K562 treated with DMSO at 1 percent for 12 hours (cell line): Measurements from ENCODE around the gene DENND4C. TPM values are rescaled to one million over a fixed set of nuclear protein-coding genes. Genes with fewer than 3 reads are reported as not detected.

Experiments
- total RNA-seq: library from RNA; unstranded; fragments of 300-600 nt; gene quantifications from 2 replicates; pipeline ENCODE4 v1.2.3, GENCODE V29; 2022; ENCODE audit not compliant: insufficient read depth

DENND4C gene
- total RNA-seq, result 3.4 and 14.5 TPM in 2 replicates

DNA sequence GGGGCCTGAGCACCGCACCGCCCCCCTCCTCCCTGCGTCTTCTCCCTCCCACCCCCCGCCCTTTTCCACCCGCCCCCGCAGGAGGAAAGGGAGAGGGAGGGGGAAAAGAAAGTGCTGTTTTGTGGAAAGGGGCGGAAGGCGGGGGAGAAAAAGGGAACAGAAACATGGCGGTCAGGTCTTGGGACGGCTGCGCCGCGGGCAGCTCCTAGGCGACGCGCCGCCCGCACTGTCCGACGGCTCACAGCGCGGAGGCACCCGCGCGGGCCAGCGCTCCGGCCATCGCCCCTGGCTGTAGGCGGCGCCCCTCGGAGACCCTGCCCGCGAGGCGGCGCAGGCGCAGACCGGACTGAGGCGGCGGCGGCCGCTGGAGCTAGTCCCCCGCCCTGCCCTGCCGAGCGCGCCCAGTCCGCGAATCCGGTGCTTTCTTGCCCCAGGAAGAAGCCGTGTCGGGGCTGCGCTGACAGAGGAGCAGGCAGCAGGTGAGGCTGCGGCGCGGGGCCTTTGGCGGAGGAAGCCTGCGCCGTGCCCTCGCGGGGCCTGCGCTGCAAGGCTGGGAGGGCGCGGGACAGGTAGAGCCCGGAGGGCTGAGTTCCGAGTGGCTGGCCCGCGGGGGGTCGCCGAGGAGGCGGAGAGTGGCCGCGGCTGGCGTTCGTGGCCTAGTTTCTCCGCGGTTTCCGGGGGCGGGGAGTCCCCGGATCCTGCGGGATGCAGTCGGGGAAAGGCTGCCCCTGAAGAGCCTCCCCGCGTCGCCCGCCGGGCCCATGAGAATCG is at the start of gene DENND4C:
Gene DENND4C (plus strand): TSS at position 339 of the 771 bp plus-strand sequence. CDS start 45,482 bp downstream, outside the sequence.

DNA sequence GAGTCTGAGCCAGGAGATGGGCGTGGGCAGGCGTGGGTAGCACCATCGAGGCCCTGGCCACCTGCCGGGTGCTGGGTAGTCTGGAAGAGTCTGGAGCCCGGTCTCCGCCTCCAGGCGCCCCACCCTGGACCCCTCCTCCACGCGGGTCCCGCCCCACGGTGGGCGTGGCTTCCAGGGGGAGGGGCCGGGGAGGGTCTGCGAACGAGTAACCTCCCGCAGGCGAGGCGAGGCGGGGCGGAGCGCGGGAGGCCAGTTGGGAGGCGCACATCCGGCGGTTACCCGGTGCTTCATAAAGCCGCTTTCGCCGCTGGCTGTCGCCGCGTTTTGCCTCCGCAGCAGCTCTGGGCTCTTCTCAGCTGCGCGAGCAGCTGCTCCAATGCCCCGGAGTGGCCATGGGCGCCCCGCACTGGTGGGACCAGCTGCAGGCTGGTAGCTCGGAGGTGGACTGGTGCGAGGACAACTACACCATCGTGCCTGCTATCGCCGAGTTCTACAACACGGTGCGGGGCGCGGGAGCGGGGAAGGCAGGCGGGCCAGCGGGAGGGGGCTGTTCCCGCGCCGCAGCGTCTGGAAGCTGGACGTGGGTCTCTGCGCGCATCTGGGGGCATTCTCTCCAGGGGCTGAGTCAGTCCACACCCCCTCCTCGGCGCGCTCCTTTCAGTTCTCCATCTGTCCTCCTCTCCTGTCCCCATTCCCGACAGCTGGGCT is 178.4 kb downstream of the DENND4C start, which contains the start of gene ACER2:
Gene ACER2 (plus strand): TSS at position 317 of the 708 bp plus-strand sequence. CDS start 76 bp downstream, at position 393.

Other genes with a start within 250 kb of the DENND4C start
- not detected in 2 replicates for gene SAXO1, start 197.5 kb upstream of the DENND4C start, total RNA-seq
- gene RRAGA, start 181.3 kb upstream of the DENND4C start, total RNA-seq, result 56.4 and 63.8 TPM in 2 replicates
- gene HAUS6, start 127.8 kb upstream of the DENND4C start, total RNA-seq, result 4.0 and 11.6 TPM in 2 replicates
- gene PLIN2, start 103.2 kb upstream of the DENND4C start, total RNA-seq, result 31.3 and 47.0 TPM in 2 replicates
- gene RPS6, start 149.5 kb downstream of the DENND4C start, total RNA-seq, result 2,427 and 2,875 TPM in 2 replicates
- gene ACER2, start 178.3 kb downstream of the DENND4C start, total RNA-seq, result 0.85 and 3.8 TPM in 2 replicates